ENCODE measurements around the gene GORAB. TPM values are rescaled to one million over a fixed set of nuclear protein-coding genes. Genes with fewer than 3 reads are reported as not detected.

Gene GORAB
- total RNA-seq, 1 donor from 2014 or later, result 10.5 TPM

GRCh38 chr1:170580636-170581440 is 48.9 kb downstream of the GORAB start:
- H3K4me1 Mint-ChIP-seq, result peaks cover 14% of the 10 kb centered on the region
- TF ChIP-seq CTCF (conservative IDR thresholded peaks at IDR 0.05), result no peak

GRCh38 chr1:170583186-170583585 is 51.2 kb downstream of the GORAB start:
- Mint-ChIP-seq H3K27ac (ENCODE audit: unreplicated experiment) (no peak overlapping the region), H3K9me3 (no peaks in the 10 kb centered on the region), H3K36me3 (ENCODE audit: low read depth) (no peaks in the 10 kb centered on the region), H3K4me3 (no peak overlapping the region), H3K4me1 (peaks cover 33% of the 10 kb centered on the region), H3K27me3 (ENCODE audit: low read depth) (no peaks in the 10 kb centered on the region)
- DNase-seq (ENCODE audit: low read depth, low spot score), result no peak
- TF ChIP-seq CTCF (conservative IDR thresholded peaks at IDR 0.05), result no peak

More at GRCh38 chr1:170580636-170581440, 48.9 kb downstream of the GORAB start:
- H3K36me3 Mint-ChIP-seq (ENCODE audit: low read depth), result no peaks in the 10 kb centered on the region
- H3K9me3 Mint-ChIP-seq, result no peaks in the 10 kb centered on the region
- H3K27me3 Mint-ChIP-seq (ENCODE audit: low read depth), result no peaks in the 10 kb centered on the region
- H3K27ac Mint-ChIP-seq (ENCODE audit: unreplicated experiment), result no peak overlapping the region
- DNase-seq (ENCODE audit: low read depth, low spot score), result no peak
- no peak overlapping the region for H3K4me3 Mint-ChIP-seq

- peak overlapping the region; percentile 59 for H3K27ac Mint-ChIP-seq (ENCODE audit: unreplicated experiment)
- H3K4me1 Mint-ChIP-seq, result peaks cover 30% of the 10 kb centered on the region
- H3K4me3 Mint-ChIP-seq, result peak overlapping the region; percentile 54
- H3K27me3 Mint-ChIP-seq (ENCODE audit: low read depth), result no peaks in the 10 kb centered on the region
- no peak for TF ChIP-seq CTCF (conservative IDR thresholded peaks at IDR 0.05)
- no peaks in the 10 kb centered on the region for H3K36me3 Mint-ChIP-seq (ENCODE audit: low read depth)
- no peaks in the 10 kb centered on the region for H3K9me3 Mint-ChIP-seq
- no peak for DNase-seq (ENCODE audit: low read depth, low spot score)
These were observed 54.6 kb downstream of the GORAB start for GRCh38 chr1:170586321-170587252.

- Mint-ChIP-seq H3K27ac (ENCODE audit: unreplicated experiment) (peak overlapping the region; percentile 16), H3K4me3 (peak overlapping the region; percentile 28), H3K27me3 (ENCODE audit: low read depth) (no peaks in the 10 kb centered on the region)
These were observed 55.3 kb downstream of the GORAB start for GRCh38 chr1:170587253-170587593.

More at GRCh38 chr1:170587253-170587593, 55.3 kb downstream of the GORAB start:
- peaks cover 30% of the 10 kb centered on the region for H3K4me1 Mint-ChIP-seq
- TF ChIP-seq CTCF (conservative IDR thresholded peaks at IDR 0.05), result no peak
- H3K9me3 Mint-ChIP-seq, result no peaks in the 10 kb centered on the region
- DNase-seq (ENCODE audit: low read depth, low spot score), result no peak
- no peaks in the 10 kb centered on the region for H3K36me3 Mint-ChIP-seq (ENCODE audit: low read depth)

Measured in neural crest cell (in vitro differentiated cells).